Measurements from ENCODE around the gene SLCO2B1. TPM values are rescaled to one million over a fixed set of nuclear protein-coding genes. Genes with fewer than 3 reads are reported as not detected.

Gene SLCO2B1
- total RNA-seq, 1 donor from 2014 or later, result 7.8 TPM

DNA sequence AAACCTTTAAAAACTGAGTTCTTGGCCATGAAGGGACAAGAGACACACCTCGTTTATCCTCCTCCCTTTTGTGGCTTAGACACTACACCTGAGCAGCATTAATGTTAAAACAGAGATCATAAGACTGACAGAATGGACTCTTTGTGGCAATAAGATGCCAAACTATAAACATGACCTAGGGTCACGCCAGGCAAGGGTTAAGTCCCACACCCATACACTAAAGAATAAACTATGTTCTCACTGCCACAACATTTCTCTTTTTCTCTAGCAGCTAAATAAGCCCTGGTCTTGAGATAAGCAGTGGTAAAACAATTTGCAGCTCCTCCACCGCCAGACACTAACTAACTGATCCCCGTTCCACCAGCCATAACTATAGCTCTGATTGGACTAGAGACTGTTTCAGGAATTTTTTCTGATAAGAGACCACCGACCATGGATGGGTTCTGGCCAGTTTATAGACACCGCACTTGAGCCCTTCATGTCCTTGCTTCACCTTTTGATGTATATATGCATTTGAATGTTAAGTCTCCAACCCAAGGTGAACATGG is 4.9 kb upstream of the SLCO2B1 start:
- no peak for DNase-seq

DNA sequence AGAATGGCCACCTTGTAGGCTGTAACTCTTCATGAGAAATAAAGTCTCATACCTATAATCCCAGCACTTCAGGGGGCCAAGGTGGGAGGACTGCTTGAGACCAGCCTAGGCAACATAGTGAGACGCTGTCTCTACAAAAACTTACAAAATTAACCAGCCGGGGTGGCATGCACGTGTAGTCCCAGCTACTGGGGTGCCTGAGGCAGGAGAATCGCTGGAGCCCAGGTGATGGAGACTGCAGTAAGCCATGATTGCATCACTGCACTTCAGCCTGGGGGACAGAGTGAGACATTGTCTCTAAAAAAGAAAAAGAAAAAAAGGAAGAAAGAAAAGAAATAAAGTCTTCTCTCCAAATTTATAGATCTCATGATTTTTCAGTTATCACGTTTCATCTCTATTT is 4.2 kb upstream of the SLCO2B1 start:
- DNase-seq, result no peak

DNA sequence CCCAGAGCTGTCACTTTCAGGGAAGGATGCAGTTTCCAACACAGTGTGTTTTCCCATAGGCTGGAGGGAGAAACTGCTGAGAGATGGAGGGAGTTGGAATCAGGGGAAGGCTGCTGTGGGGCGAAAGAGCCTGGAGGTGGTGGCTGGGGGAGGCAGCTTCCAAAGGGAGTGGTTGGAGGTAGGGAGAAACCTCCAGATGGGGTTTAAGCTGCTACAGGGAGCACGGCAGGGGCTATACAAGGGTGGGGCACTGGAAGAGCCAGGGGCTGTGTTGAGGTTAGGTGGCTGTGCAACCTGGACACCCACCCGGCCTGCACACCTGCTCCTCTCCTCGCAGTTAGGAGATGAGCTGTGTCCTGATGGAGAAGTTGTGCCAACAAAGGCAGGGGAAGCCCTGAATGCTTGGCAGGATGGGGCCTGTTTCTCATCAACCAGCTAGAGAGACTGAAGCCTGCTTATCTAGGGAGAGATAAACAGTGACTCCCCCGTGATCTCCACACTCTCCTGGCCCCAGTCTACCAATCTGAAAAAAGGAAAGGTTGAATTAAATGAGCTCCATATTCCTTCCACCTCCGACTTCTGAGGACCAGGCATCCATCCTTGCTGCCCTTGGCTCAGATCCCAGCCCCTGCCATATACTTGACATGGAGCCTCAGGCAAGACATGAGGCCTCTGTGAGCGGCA is 3.6 kb upstream of the SLCO2B1 start:
- DNase-seq, result no peak

DNA sequence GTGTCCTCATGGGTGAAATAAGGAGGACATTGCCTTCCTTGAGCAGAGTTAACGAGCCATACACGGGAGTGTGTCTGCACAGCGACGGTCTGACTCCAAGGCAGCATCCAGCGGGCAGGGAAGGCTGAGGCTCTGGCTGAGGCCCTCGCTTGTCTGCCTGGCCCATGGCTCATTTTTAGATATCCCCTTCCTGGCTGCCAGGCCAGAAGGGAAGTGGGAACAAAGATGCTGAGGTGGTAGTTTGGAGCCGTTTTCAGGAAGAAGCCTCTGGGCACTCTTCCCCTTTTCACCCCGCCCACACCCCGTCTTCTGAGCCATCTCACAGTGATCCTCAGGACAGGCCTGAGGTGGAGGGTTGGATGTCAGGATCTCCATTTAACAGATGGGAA is 3.0 kb upstream of the SLCO2B1 start:
- no peak for DNase-seq

DNA sequence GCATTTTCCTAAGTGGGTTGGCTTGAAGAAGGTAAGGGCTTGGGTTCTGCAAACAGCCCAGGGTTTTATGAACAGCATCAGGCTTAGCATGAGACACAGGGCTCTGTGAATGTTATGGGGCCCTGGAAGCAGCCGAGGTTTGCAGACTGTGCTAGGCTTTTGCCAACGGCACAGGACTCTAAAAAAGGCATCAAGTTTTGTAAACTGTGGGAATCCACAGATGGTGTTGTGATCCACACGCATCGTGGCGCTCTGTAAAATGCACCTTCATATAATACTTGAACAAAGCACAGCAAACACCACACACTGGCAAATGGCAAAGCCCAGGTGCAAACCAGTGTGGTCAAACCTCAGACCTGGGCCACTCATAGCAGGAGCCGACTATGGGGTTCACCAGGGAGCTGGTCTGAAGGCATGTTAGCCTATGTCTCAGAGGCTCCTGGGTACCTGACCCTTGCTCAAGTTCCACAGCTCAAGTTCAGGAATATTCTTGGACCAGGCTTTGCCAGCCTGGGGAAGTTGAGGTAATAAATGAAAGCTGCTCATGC is 2.4 kb upstream of the SLCO2B1 start:
- no peak for DNase-seq

DNA sequence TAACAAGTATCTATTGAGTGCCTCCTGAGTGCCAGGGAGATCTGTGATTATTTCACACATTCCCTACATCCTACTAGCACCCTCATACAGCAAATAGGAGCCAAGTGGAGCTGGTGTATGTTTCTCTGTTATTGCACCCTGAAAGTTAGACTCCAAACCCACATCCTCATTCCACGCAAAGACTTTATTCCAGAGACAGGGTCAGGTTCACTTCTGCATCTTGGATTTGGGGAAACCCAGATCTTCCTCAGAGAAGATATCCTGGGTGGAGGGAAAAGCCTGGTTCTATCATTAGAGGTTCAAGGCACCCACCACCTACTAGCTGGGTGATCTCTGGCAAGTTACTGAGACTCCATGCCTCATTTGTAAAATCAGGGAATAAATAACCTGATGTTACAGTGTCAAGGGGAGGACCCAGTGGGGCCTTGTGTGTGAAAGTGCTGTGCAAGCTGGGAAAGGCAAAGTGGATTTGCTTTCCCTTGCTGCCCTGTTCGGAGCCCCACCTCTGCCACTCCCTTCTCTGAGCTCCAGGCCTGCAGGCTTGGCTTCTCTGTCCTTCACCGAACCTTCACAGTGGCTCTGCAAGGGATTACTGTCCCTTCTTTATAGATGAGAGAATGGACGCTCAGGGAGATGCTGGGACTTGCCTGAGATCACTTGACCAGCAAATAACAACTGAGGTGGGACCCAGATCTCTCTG is 991 bp upstream of the SLCO2B1 start:
- no peak for DNase-seq

DNA sequence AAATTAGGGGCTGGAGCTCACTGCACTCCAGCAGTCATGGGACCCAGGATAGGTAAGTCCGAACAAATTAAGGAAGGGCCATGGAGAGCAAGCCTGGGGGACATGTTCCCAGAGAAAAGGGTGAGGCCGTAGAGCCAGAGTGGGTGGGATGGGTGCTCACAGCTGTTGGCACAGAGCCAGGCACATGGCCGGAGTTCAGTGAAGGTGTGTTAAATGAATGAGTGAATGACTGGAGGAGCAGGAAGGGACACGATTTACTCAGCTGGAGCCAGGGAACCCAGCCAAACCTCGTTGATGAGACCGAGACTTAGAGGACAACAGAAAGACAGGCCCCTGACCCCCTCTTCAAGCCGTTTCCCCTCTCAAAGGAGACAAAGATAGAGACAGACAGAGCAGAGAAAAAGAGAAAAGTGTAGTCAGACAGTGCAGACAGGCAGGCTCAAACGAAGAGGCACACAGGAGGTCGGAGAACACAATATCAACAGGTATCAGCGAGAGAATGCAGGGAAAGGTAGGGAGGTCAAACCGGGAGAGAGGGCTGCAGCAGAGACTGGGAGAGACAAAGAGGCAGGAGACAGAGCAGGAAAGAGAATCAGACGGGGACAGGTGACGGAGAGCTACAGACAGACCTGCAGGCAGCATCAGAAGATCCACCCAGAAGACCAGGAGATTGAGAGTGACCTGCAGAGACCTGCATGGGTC is 590 bp downstream of the SLCO2B1 start:
- no peak for DNase-seq

DNA sequence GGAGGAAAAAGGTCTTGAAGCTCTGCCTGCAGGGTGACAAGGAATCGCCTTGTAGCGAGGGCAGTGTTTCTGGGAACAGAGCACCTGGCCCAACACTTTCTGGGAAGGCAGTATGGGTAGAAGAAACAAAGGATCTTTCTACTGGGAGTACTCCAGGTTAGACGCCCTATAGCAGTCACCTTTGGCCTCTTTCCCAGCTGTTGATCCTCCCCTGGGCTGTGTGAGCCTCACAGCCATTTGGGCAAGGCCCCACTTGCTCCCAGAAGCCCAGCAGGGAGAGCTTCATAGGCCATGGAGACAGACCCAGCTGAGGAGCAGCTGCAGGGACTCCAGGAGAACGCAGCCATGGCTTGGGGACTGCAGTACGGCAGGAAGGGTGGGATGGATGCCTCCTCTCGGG is 1.2 kb downstream of the SLCO2B1 start:
- DNase-seq, result no peak

DNA sequence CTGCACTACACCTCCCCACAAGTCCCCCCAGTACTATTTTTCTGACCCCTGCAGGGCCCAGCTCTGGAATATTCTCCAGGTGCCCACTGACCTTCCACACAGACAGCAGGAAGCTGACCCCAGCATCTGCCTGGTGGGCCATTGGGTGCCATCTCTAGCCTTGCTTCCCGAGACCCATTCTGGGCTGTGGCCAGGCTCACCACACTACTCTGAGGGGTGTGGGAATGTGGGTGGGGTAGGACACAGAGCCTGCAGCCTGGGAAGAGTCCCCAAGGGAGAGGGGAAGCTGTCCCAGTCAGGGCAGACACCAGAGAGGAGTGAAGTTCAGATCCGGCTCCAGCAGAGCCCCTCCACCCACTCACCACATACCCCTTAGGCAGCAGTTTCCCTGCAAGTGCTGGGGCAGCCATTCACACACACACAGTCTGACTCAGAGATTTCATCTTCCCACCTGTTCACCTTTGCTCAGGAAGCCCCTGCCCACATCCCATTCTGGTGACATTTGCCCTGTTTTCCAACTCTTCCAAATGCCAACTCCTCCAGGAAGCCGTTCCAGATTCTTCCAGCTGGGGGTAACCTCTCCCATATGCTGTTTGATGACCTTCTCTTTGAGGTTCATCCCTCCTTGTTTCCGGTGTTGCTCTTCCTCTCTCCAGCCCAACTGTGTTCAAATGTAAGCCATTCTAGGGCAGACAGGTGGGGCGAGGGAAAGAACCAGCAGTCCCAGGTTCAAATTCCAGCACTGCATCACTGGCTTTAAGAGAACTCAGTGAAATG is 1.9 kb downstream of the SLCO2B1 start:
- DNase-seq, result no peak

DNA sequence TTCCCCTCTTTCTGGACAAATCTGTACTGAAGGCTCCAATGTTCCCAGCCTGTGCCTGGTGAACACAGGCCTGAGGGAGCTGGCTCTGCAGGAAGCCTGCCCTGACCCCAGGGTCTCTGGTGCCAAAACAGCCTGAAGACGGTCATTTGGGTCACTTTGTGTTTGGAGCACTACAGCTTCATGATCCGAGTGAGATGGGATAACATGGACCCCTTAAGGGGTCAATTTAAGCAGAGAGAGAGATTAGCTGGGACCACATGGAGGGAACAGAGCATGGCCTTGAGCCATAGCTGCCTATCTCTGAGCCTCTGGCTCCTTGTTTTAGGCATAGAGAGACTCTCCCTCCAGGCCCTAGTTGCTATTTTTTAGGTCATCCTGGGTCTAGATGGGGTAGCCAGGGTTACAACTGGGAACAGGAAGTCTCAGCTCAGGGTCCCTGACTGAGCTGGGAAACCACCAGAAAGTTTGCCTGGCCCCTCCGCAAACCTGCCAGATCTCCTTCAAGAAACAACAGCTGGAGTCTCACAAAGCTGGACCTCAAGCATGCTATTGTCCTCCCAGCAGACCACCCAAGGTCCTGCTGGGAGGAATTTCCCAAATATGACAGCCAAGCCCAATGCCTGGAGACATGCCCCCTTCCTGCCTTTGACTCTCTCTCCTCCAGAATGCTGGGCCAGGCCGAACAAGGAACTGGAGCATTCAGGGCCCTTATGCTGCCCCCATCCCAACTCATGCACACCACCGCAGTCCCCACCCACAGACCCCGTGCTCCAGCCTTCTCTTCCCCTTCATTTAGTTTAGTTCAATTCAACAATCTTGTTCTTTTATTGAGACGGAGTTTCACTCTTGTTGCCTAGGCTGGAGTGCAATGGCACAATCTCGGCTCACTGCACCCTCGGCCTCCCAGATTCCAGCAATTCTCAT is 4.0 kb downstream of the SLCO2B1 start:
- no peak for DNase-seq

DNA sequence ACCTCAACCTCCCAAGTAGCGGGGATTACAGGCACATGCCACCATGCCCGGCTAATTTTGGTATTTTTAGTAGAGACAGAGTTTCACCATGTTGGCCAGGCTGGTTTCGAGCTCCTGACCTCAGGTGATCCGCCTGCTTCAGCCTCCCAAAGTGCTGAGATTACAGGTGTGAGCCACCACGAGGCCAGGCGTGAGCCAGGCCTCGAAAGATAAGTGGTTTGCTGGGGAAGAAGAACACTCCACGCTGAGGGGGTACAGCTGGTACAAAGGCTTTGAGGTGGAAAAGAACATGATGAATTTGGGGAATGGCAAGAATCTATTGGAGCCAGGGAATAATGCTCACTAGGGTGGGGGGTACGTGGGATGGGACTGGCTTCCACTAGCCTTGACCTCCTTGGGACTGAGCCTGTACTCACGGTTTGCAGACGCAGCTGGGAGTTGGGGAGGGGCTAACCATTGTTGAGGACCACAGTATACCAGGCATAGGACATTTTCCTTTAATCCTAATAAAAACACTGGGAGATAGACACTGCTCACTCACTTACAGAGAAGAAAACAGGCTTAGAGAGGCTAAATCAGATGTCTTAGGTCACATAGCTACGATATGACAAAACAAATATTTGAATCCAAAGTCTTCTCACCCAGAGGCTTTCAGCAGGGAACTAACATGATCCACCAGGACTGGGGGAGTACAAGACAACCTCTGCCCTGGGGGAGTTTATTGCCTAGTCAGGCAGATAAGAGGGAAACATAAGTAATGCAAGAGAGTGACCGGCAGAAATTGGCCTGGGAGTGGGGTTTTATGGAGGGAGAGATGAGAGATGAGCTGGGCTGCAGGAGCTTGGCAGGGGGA is 4.9 kb downstream of the SLCO2B1 start:
- DNase-seq, result no peak

DNA sequence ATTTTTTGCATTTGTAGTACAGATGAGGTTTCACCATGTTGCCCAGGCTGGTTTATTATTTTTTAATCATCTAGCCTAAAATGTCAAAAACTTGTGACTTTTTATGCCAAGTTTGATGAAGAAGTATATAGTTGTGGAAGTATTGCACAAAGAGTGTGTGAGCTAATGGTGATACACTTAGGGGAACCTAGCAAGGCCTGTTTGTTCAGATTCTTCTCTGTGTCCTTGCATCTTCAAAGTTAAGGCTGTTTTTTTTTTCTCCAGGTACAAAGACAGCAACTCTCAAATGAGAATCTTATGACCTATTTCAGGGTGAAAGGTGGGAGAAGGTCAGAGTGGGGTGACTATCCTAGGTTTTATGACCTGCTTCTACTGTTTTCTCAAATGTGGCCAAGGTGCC is 7.3 kb downstream of the SLCO2B1 start:
- DNase-seq, result no peak

DNA sequence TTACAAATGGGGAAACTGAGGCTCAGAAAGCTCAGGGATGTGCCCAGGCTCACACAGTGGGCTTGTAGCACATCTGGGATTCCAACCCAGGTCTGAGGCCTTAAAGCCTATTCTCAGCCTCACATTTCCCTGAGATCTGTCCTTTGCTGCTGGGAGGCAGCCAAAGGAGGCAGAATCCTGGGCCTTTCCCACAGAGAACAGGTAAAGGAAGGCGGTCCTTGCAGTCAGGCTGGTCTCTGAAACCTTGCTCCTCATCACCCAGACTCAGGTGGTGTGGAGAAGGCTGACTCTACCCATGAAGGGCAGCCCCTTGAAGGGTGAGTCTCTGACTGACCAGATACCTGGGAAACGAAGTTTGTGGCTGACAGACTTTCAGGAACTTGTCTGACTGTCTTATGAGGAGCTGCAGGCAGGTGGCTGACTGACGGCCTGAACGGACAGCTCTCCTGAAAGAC is 7.8 kb downstream of the SLCO2B1 start:
- no peak for DNase-seq

DNA sequence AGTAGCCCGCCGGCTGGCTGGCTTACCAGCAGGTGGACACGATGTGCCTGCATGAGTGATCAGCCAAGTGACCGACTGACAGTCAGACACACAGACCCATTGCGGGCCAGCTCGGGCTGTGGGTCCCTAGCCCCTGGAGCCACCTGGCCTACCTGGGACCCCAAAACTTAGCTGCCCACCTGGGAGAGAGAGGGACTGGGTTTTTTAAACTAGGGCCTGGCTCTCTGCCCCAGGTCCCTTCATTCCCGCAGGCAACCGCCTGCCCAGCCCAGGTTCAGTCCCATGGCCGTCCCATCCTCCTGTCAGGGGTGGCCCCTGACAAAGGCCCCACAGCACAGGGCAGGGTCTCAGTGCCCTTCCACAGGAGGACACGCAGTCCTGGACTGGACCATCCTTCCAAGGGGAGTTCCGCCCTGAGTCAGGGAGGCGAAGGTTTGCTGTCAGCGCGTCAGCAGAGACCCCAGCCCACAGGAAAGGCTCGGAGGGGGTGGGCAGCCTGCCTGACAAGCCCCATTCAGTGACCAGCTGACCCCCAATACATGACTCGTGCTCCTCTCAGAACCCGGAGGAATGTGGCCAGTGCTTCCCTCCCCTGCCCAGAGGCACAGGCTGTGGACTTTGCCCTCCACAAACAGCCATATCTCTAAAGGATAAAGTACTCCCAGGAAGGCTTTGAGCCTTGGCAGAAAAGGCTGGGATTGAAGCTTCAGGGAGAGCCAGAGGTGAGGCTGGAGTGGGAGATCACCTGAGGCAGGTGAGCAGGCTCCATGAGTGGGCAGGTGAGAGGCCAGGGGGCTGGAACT is 8.4 kb downstream of the SLCO2B1 start:
- no peak for DNase-seq

DNA sequence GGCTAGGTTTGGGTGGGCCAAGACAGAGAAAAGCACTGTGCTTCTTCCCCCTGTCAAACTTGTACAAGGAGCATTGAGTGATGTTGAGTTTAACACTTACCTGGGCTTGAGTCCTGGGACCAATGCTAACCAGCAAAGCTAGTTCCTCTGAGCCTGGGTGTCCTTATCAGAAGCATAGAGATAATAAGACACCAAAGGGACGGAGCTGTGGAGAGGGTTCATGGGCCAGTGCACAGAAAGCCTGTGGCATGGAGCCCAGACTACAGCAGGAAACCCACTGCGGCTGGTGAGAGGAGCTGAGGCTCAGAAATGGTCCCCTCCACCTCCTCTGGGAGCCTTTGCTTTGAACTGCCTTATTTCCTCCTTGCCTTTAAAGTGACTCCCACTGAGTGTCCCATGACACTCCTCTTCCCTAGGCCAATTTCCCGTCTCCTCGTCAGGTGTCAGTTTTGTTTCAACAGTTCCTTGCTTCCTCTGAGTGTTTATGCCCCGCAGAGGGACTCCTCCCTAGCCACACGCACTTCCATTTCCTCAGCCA is 9.4 kb downstream of the SLCO2B1 start:
- DNase-seq, result peak; percentile 70

DNA sequence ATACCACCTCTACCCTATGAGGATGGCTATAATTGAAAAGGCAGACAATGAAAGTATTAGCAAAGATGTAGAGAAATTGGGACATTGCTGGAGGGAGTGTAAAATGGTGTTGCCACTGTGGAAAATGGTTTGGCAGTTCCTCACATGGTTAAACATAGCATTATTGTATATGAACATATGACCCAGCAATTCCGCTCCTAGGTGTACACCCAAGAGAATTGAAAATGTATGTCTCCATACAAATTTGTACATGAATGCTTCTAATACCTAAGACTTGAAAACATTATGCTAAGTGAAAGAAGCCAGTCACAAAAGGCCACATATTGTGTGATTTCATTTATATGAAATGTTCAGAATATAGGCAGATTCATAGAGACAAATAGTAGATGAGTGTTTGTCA is 10.0 kb downstream of the SLCO2B1 start:
- peak; percentile 32 for DNase-seq

DNA sequence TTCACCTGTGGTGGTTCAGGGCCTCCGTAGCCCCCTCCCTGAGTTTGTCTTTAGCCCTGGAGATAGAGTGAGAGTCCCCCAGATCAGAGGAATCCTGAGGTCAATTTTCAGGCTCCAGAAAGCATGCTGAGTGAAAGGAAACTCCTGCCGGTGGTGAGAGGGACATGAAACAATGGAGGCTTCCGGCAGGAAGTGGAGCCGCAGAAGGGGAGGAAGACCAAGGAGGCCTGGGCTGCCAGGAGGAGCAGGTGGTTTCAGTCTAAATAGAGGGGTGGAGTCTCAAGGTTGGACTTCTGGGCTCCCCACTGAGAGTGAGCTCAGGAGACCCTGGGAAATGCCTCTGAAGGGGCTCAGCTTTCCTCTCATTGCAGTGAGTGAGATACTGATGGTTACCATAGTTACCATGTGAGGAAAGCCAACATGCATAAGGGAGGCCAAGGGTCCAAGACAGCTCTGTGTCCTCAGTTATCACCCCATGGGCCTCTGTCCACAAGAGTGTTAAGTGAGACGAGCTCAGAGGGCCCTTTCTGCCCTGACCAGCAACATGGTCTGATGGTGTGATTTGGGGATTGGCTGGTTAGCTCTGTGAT is 10.7 kb downstream of the SLCO2B1 start:
- peak; percentile 88 for DNase-seq

DNA sequence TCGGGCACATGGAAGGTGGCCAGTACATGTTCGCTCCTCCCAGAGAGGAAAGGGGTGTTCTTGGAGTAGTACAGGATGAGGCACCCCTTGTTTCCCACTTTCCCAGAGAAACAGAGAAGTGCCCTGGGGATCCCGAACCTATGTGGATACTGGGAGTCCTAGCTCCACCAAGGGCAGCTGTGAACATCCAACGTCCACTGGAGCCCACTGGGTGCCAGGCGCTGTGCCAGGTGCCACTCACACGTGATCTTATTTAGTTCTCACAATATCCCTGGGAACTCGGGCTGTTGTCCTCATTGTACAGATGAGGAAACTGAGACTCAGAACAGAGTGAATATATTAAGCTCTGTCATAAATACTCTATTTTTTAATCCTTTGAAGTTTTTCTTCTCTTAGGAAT is 12.0 kb downstream of the SLCO2B1 start:
- no peak for DNase-seq
